VCaP (cell line): ENCODE results near the gene CACNG7.

Experiments
- H3K27ac ChIP-seq: fragments of 450-650 bp; 2 replicates; pipeline ENCODE4 v1.5.1; 2017
- CTCF ChIP-seq: fragments of 450-650 bp; conservative IDR thresholded peaks from 2 replicates; pipeline ENCODE4 v1.5.1; 2017; ENCODE audit warnings: mild to moderate bottlenecking, moderate library complexity

CACNG7 gene

GRCh38 chr19:53907193-53907581, 1.9 kb upstream of the CACNG7 start:
- no peak overlapping the region for H3K27ac ChIP-seq
- TF ChIP-seq CTCF = no peak

- H3K27ac ChIP-seq = no peak overlapping the region
- TF ChIP-seq CTCF = no peak
Observed at GRCh38 chr19:53907690-53908089, 1.4 kb upstream of the CACNG7 start.

- no peak for TF ChIP-seq CTCF
- no peak overlapping the region for H3K27ac ChIP-seq
Observed at GRCh38 chr19:53908106-53908934, 758 bp upstream of the CACNG7 start.

- H3K27ac ChIP-seq = no peak overlapping the region
Observed at GRCh38 chr19:53909471-53910169, 542 bp downstream of the CACNG7 start.

GRCh38 chr19:53910170-53910518, 1.1 kb downstream of the CACNG7 start:
- no peak overlapping the region for H3K27ac ChIP-seq
- TF ChIP-seq CTCF = no peak

More at GRCh38 chr19:53909471-53910169, 542 bp downstream of the CACNG7 start:
- no peak for TF ChIP-seq CTCF

DNA sequence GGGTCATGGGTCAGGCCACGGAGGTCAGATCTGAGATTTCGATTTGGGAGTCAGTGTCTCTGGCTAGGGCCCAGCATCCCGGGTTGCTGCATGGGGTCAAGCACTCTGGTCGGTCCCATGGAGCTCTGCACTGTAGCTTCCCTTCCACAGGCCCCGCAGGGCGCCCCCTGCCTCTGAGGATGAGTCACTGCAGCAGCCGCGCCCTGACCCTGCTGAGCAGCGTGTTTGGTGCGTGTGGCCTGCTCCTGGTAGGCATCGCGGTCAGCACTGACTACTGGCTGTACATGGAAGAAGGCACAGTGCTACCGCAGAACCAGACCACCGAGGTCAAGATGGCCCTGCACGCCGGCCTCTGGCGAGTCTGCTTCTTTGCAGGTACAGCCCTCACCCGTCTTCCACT, 3.6 kb downstream of the CACNG7 start:
- no peak overlapping the region for H3K27ac ChIP-seq
- no peak; the same call in 1 of the 2 replicates for TF ChIP-seq CTCF

GRCh38 chr19:53915000-53915399, 5.9 kb downstream of the CACNG7 start:
- no peak for TF ChIP-seq CTCF
- no peak overlapping the region for H3K27ac ChIP-seq
